B cell (primary cell): Measurements from ENCODE around the gene CHRNA1. TPM values are rescaled to one million over a fixed set of nuclear protein-coding genes. Genes with fewer than 3 reads are reported as not detected.

ENCODE experiments used
- ATAC-seq: fragments of 200-7000 bp; cut with Tn5 transposase; one replicate; pipeline ENCODE4 v1.10.0; 2021; ENCODE audit warnings: low read depth, mild to moderate bottlenecking, moderate number of reproducible peaks, moderate library complexity
- CTCF ChIA-PET: fragments of 350-600 bp; sonication (Branson Sonifier 250); formaldehyde crosslinking; loops from one replicate; lab custom pipeline; 2021; ENCODE audit warnings: antibody characterized with exemption, inconsistent platforms; lab: Charles Lee
- POLR2A ChIA-PET: fragments of 350-600 bp; sonication (Branson Sonifier 250); formaldehyde crosslinking; loops from one replicate; lab custom pipeline; 2021; ENCODE audit warnings: antibody characterized with exemption; lab: Charles Lee
- DNase-seq: peaks from one replicate; pipeline ENCODE4 v3.0.0; 2013
- H2AFZ ChIP-seq: 2 replicates; pipeline ENCODE4 v1.6.1; 2012; ENCODE audit warnings: mild to moderate bottlenecking, low read depth, low read length; ENCODE audit not compliant: insufficient read depth, poor library complexity, severe bottlenecking
- H3K27ac ChIP-seq, 2 donors: 1 replicate in 1 of 2; 2 replicates in 1 of 2; pipeline ENCODE4 v1.5.1; 2012 to 2013; ENCODE audit warnings: low read length in 2 of 2, mild to moderate bottlenecking in 2 of 2, moderate library complexity in 1 of 2
- H3K27me3 ChIP-seq, 4 experiments: fragments of 200-600 bp in 1 of 4; sonication (generic) in 1 of 4; replicated peaks in 1 of 4; 1 replicate in 2 of 4; 2 replicates in 2 of 4; pipeline versions ENCODE4 v1.6.1 to v1.7.0; 2013 to 2016; ENCODE audit warnings: low read length in 3 of 4, mild to moderate bottlenecking in 2 of 4, mixed read lengths in 1 of 4, moderate library complexity in 1 of 4; ENCODE audit not compliant: insufficient read depth in 4 of 4, control insufficient read depth in 3 of 4; ENCODE audit errors: control extremely low read depth in 1 of 4
- H3K36me3 ChIP-seq, 2 experiments: replicated peaks in 1 of 2; 1 replicate in 1 of 2; 2 replicates in 1 of 2; pipeline versions ENCODE4 v1.6.1 to v1.7.1; 2013; ENCODE audit warnings: low read length in 1 of 2; ENCODE audit not compliant: insufficient read depth in 2 of 2, control insufficient read depth in 1 of 2; ENCODE audit errors: control extremely low read depth in 1 of 2, extremely low read depth in 1 of 2
- H3K4me1 ChIP-seq, 2 donors: fragments of 200-600 bp in 1 of 2; sonication (generic) in 1 of 2; 1 replicate in 1 of 2; 2 replicates in 1 of 2; pipeline versions ENCODE4 v1.5.1 to v1.6.1; 2013 to 2017; ENCODE audit warnings: low read length in 2 of 2; ENCODE audit not compliant: control insufficient read depth in 2 of 2, insufficient read depth in 2 of 2
- H3K4me2 ChIP-seq: replicated peaks from 2 replicates; pipeline ENCODE3; 2012; ENCODE audit warnings: mild to moderate bottlenecking, low read depth, low read length; ENCODE audit not compliant: poor library complexity, severe bottlenecking
- H3K4me3 ChIP-seq, 5 experiments: fragments of 200-600 bp in 1 of 5; sonication (generic) in 1 of 5; 1 replicate in 3 of 5; 2 replicates in 2 of 5; pipeline versions ENCODE4 v1.5.1 to v1.7.0; 2011 to 2016; ENCODE audit warnings: low read length in 4 of 5, mild to moderate bottlenecking in 4 of 5, low read depth in 2 of 5, control low read depth in 1 of 5, moderate library complexity in 1 of 5; ENCODE audit not compliant: insufficient read depth in 1 of 5; ENCODE audit errors: control extremely low read depth in 1 of 5, extremely low read depth in 1 of 5
- H3K79me2 ChIP-seq: fragments of 200-600 bp; sonication (generic); one replicate; pipeline ENCODE4 v1.6.0; 2016; ENCODE audit warnings: low read length; ENCODE audit not compliant: control insufficient read depth, insufficient read depth
- H3K9ac ChIP-seq: fragments of 200-600 bp; sonication (generic); 2 replicates; pipeline ENCODE4 v1.6.1; 2017; ENCODE audit warnings: mild to moderate bottlenecking, low read length, moderate library complexity
- H3K9me3 ChIP-seq, 3 donors: one replicate each; pipeline versions ENCODE4 v1.6.1 to v1.7.1; 2013; ENCODE audit warnings: low read length in 2 of 3; ENCODE audit not compliant: control insufficient read depth in 2 of 3, insufficient read depth in 1 of 3; ENCODE audit errors: control extremely low read depth in 1 of 3
- H4K20me1 ChIP-seq: 2 replicates; pipeline ENCODE4 v1.6.0; 2012; ENCODE audit warnings: mild to moderate bottlenecking, low read length; ENCODE audit not compliant: insufficient read depth, control insufficient read depth, poor library complexity, severe bottlenecking
- H3K27ac Mint-ChIP-seq: one replicate; pipeline ENCODE4 v1.8.0; 2021; ENCODE audit warnings: mixed read lengths
- H3K27me3 Mint-ChIP-seq: one replicate; pipeline ENCODE4 v1.8.0; 2021; ENCODE audit warnings: mixed read lengths
- H3K4me1 Mint-ChIP-seq: one replicate; pipeline ENCODE4 v1.8.0; 2021; ENCODE audit warnings: mixed read lengths
- H3K4me3 Mint-ChIP-seq: one replicate; pipeline ENCODE4 v1.8.0; 2021; ENCODE audit warnings: mixed read lengths
- H3K9me3 Mint-ChIP-seq: one replicate; pipeline ENCODE4 v1.8.0; 2022; ENCODE audit warnings: mixed read lengths; ENCODE audit not compliant: insufficient read depth
- EZH2 ChIP-seq: IDR thresholded peaks from 2 replicates; pipeline ENCODE4 v1.6.1; 2012; ENCODE audit warnings: borderline replicate concordance, low read depth, mild to moderate bottlenecking, moderate library complexity, low read length; ENCODE audit not compliant: insufficient read depth, poor library complexity, severe bottlenecking
- WGBS: methylation state at CpG from one replicate; pipeline ENCODE4 v1.1.5; 2013; ENCODE audit warnings: missing lambda C conversion rate; ENCODE audit not compliant: insufficient coverage; 5-methylcytosine and 5-hydroxymethylcytosine counted together
- intact Hi-C: fragments of 100-400 bp; cut with micrococcal nuclease; formaldehyde crosslinking; loops from one replicate; pipeline ENCODE4 v1.10.0; 2022
- polyA plus RNA-seq: library from polyadenylated mRNA; depleted of rRNA; stranded (reverse); fragments of >200 nt; gene quantifications from 2 replicates; pipeline ENCODE4 v1.2.3, GENCODE V29; 2012
- total RNA-seq, 2 donors: library from RNA; stranded (reverse); fragments of 120-200 nt in 1 of 2; gene quantifications; 1 replicate in 1 of 2; 2 replicates in 1 of 2; pipeline versions ENCODE4 v1.2.3 to v1.2.4, GENCODE V29; 2013 to 2022
- TF ChIP-seq, protein P1 (sequence below): fragments of 200-600 bp; IDR thresholded peaks from one replicate; pipeline ENCODE4 v1.8.0; 2022; ENCODE audit warnings: antibody characterized with exemption, mild to moderate bottlenecking

Gene CHRNA1
- total and polyA plus RNA-seq, 2 donors (not counting 1 experiment from before 2014, with no cell fraction given): 0.20 to 0.22 TPM

DNA sequence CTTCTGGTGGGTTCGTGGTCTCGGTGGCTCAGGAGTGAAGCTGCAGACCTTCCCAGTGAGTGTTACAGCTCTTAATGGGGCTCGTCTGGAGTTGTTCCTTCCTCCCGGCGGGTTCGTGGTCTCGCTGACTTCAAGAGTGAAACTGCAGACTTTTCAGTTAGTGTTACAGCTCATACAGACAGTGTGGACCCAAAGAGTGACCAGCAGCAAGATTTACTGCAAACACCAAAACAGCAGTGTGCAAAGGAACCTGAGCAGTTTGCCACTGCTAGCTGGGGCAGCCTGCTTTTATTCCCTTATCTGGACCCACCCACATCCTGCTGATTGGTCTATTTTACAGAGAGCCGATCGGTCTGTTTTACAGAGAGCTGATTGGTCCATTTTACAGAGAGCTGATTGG is 55.6 kb downstream of the CHRNA1 start:
- H4K20me1 ChIP-seq: no peaks in the 10 kb centered on the region
- no peak overlapping the region for H2AFZ ChIP-seq
- H3K9me3 ChIP-seq: peaks cover 0 to 7% (median 0%) of the 10 kb centered on the region in 3 donors
- no peaks in the 10 kb centered on the region for H3K36me3 ChIP-seq
- H3K79me2 ChIP-seq: no peaks in the 10 kb centered on the region
- Mint-ChIP-seq H3K4me1 (no peaks in the 10 kb centered on the region), H3K4me3 (no peak overlapping the region), H3K9me3 (peaks cover 4% of the 10 kb centered on the region), H3K27me3 (peaks cover 21% of the 10 kb centered on the region), H3K27ac (no peak overlapping the region)
- H3K4me1 ChIP-seq: no peaks in the 10 kb centered on the region
- ATAC-seq: no peak
- ChIA-PET CTCF (interaction anchor here (0.9 kb wide), 1 partner anchor 41 kb away, joined by 3 read pairs; no protein-coding TSS in a partner anchor), POLR2A (no interaction called here)
- DNase-seq: no peak
- peaks cover 0 to 5% (median 4%) of the 10 kb centered on the region in 4 experiments for H3K27me3 ChIP-seq
- TF ChIP-seq, protein P1, sequence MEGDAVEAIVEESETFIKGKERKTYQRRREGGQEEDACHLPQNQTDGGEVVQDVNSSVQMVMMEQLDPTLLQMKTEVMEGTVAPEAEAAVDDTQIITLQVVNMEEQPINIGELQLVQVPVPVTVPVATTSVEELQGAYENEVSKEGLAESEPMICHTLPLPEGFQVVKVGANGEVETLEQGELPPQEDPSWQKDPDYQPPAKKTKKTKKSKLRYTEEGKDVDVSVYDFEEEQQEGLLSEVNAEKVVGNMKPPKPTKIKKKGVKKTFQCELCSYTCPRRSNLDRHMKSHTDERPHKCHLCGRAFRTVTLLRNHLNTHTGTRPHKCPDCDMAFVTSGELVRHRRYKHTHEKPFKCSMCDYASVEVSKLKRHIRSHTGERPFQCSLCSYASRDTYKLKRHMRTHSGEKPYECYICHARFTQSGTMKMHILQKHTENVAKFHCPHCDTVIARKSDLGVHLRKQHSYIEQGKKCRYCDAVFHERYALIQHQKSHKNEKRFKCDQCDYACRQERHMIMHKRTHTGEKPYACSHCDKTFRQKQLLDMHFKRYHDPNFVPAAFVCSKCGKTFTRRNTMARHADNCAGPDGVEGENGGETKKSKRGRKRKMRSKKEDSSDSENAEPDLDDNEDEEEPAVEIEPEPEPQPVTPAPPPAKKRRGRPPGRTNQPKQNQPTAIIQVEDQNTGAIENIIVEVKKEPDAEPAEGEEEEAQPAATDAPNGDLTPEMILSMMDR: no peak
- no peak for TF ChIP-seq EZH2
- no peak overlapping the region for H3K27ac ChIP-seq
- H3K9ac ChIP-seq: no peak overlapping the region
- no peak overlapping the region for H3K4me2 ChIP-seq
- H3K4me3 ChIP-seq: no peak overlapping the region
- WGBS: 50% methylated on average over 9 of the region's 9 CpGs
- intact Hi-C loops: loop anchor here (10.0 kb wide), 1 partner anchor 576 kb away; no protein-coding TSS in a partner anchor

DNA sequence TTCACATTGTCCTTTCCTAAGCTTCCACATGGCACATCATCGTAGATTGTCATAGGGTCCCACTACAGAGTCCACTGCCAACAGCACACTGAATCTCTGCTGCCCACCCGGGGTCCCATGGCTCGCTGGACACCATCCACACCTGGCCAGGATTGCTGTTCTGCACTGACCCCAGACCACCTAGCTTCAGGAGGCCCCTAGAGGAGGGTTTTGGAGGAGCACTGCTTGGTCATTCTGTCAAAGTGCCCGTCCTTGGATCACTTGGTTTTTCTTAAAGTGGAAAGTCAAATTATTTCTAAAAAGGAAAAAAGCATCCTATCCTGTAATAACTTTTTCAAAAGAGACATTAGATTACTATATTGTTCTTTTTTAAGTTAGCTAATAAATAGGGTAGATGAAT is 59.0 kb downstream of the CHRNA1 start:
- CTCF ChIA-PET: interaction anchor here (1.4 to 2.6 kb wide), 3 partner anchors 9 to 158 kb away, joined by 3 to 11 read pairs (median 4); no protein-coding TSS in a partner anchor
- peaks cover 0 to 7% (median 0%) of the 10 kb centered on the region in 3 donors for H3K9me3 ChIP-seq
- no peak overlapping the region for H3K9ac ChIP-seq
- Mint-ChIP-seq H3K4me1 (no peaks in the 10 kb centered on the region), H3K4me3 (no peak overlapping the region), H3K27me3 (peaks cover 27% of the 10 kb centered on the region), H3K27ac (no peak overlapping the region), H3K9me3 (peaks cover 4% of the 10 kb centered on the region)
- no peaks in the 10 kb centered on the region for H4K20me1 ChIP-seq
- TF ChIP-seq, protein P1: no peak
- TF ChIP-seq EZH2: no peak
- H3K4me3 ChIP-seq: no peak overlapping the region
- H2AFZ ChIP-seq: no peak overlapping the region
- ATAC-seq (no peak), DNase-seq (no peak)
- H3K36me3 ChIP-seq: no peaks in the 10 kb centered on the region
- no peaks in the 10 kb centered on the region for H3K79me2 ChIP-seq
- WGBS: 100% methylated on average over 1 of the region's 4 CpGs
- intact Hi-C loops: loop anchor here (10.0 kb wide), 1 partner anchor 579 kb away; no protein-coding TSS in a partner anchor
- no peak overlapping the region for H3K27ac ChIP-seq
- POLR2A ChIA-PET: no interaction called here
- H3K4me1 ChIP-seq: no peaks in the 10 kb centered on the region
- H3K27me3 ChIP-seq: peaks cover 0 to 9% (median 5%) of the 10 kb centered on the region in 4 experiments
- no peak overlapping the region for H3K4me2 ChIP-seq
